Measurements from ENCODE around the gene PFKFB3. TPM values are rescaled to one million over a fixed set of nuclear protein-coding genes. Genes with fewer than 3 reads are reported as not detected.

Gene PFKFB3
- total RNA-seq, 1 donor from 2014 or later, result 28.8 TPM

DNA sequence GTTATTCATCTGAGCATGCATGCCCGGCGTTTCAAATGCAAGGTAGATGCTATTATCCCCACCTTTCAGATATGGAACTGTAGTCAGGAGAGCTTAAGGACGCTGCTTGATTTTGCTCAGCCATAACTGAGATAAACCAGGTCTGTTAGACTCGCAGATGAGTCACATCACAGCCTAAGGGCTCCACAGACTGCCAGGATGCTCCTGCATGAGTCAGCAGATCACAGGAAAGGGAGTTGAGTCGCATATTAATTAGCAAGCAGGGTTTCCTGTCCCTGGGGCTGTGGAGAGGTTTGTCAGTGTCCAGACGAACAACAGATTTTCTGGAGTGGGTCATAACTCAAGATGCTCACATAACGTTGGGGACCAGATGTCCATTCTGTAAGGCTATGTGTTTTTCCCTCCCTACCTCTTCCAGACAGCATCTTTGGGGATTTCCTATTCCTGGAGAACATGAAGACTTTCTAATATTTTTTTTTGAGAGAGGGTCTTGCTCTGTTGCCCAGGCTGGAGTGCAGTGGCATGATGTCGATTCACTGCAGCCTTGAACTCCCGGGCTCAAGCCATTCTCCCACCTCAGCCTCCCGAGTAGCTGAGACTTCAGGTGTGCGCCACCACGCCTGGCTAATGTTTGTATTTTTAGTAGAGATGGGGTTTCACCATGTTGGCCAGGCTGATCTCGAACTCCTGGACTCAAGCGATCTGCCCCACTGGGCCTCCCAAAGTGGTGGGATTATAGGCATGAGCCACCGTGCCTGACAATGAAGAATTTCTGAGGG, 36.7 kb downstream of the PFKFB3 start:
- Histone ChIP-seq H3K9ac (no peak overlapping the region), H3K27me3 (no peaks in the 10 kb centered on the region), H3K4me1 (no peaks in the 10 kb centered on the region), H3K36me3 (peaks cover 3% of the 10 kb centered on the region), H3K9me3 (ENCODE audit: low read depth) (no peaks in the 10 kb centered on the region), H3K27ac (no peak overlapping the region), H3K4me3 (no peak overlapping the region), H3K79me2 (ENCODE audit: low read depth) (no peaks in the 10 kb centered on the region), H3F3A (ENCODE audit: low read depth) (no peaks in the 10 kb centered on the region), H3K4me2 (no peak overlapping the region), H2AFZ (replicated peaks) (no peak overlapping the region), H4K20me1 (ENCODE audit: low read depth) (peaks cover 7% of the 10 kb centered on the region)
- Mint-ChIP-seq H3K36me3 (peaks cover 29% of the 10 kb centered on the region), H3K27me3 (ENCODE audit: insufficient read depth, low read depth) (no peaks in the 10 kb centered on the region), H3K4me3 (no peak overlapping the region), H3K4me1 (peaks cover 8% of the 10 kb centered on the region), H3K27ac (no peak overlapping the region), H3K9me3 (no peaks in the 10 kb centered on the region)
- DNase-seq (ENCODE audit: low spot score), result no peak
- TF ChIP-seq CTCF (IDR thresholded peaks at IDR 0.05) (no peak), EZH2phosphoT487 (IDR thresholded peaks at IDR 0.05) (no peak), EZH2 (IDR thresholded peaks at IDR 0.05) (no peak)

- TF ChIP-seq EZH2 (IDR thresholded peaks at IDR 0.05) (no peak), CTCF (IDR thresholded peaks at IDR 0.05) (no peak), EZH2phosphoT487 (IDR thresholded peaks at IDR 0.05) (no peak)
Measured at GRCh38 chr10:6240254-6240653, 37.5 kb downstream of the PFKFB3 start.

GRCh38 chr10:6242089-6242488, 39.4 kb downstream of the PFKFB3 start:
- peaks cover 13% of the 10 kb centered on the region for H3K36me3 Mint-ChIP-seq
- Histone ChIP-seq H3K79me2 (ENCODE audit: low read depth) (no peaks in the 10 kb centered on the region), H2AFZ (replicated peaks) (no peak overlapping the region), H3K27me3 (no peaks in the 10 kb centered on the region), H3K9me3 (ENCODE audit: low read depth) (no peaks in the 10 kb centered on the region), H4K20me1 (ENCODE audit: low read depth) (no peaks in the 10 kb centered on the region), H3K4me2 (no peak overlapping the region), H3K9ac (no peak overlapping the region), H3K4me3 (no peak overlapping the region), H3K36me3 (no peaks in the 10 kb centered on the region), H3K27ac (no peak overlapping the region), H3K4me1 (no peaks in the 10 kb centered on the region), H3F3A (ENCODE audit: low read depth) (no peaks in the 10 kb centered on the region)
- H3K27ac Mint-ChIP-seq, result peak overlapping the region; percentile 23
- no peaks in the 10 kb centered on the region for H3K9me3 Mint-ChIP-seq
- TF ChIP-seq EZH2phosphoT487 (IDR thresholded peaks at IDR 0.05), result no peak
- no peaks in the 10 kb centered on the region for H3K27me3 Mint-ChIP-seq (ENCODE audit: insufficient read depth, low read depth)
- DNase-seq (ENCODE audit: low spot score), result no peak
- H3K4me3 Mint-ChIP-seq, result no peak overlapping the region
- peaks cover 17% of the 10 kb centered on the region for H3K4me1 Mint-ChIP-seq

More at GRCh38 chr10:6240254-6240653, 37.5 kb downstream of the PFKFB3 start:
- Histone ChIP-seq H3K9me3 (ENCODE audit: low read depth) (no peaks in the 10 kb centered on the region), H3K9ac (no peak overlapping the region), H3K27me3 (no peaks in the 10 kb centered on the region), H3K27ac (no peak overlapping the region), H3K36me3 (peaks cover 2% of the 10 kb centered on the region), H3F3A (ENCODE audit: low read depth) (no peaks in the 10 kb centered on the region), H3K79me2 (ENCODE audit: low read depth) (no peaks in the 10 kb centered on the region), H4K20me1 (ENCODE audit: low read depth) (peaks cover 7% of the 10 kb centered on the region), H3K4me2 (no peak overlapping the region), H3K4me1 (no peaks in the 10 kb centered on the region), H3K4me3 (no peak overlapping the region), H2AFZ (replicated peaks) (no peak overlapping the region)
- Mint-ChIP-seq H3K36me3 (peaks cover 25% of the 10 kb centered on the region), H3K27ac (no peak overlapping the region), H3K9me3 (no peaks in the 10 kb centered on the region), H3K4me3 (no peak overlapping the region), H3K4me1 (peaks cover 13% of the 10 kb centered on the region), H3K27me3 (ENCODE audit: insufficient read depth, low read depth) (no peaks in the 10 kb centered on the region)
- no peak for DNase-seq (ENCODE audit: low spot score)

DNA sequence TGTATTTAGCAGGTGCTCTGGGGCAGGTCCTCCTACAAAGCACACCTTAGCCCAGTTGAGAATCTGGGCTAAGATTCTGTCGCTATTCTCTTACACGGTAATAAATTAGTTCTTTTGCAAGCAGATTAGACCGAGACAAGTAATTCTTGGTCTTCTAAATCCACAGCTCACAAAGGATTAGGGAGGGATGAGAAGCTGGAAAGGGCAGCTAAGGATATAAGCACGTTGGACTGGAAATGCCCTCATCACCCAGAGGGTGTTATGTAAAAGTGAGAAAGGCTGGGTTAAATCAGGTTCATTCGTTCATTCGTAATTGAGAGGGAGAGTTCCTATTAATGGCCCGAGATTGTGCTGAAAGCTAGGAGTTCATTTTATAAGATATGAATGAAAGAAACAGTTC, 41.8 kb downstream of the PFKFB3 start:
- H3F3A ChIP-seq (ENCODE audit: low read depth), result no peaks in the 10 kb centered on the region
- TF ChIP-seq CTCF (IDR thresholded peaks at IDR 0.05) (no peak), EZH2 (IDR thresholded peaks at IDR 0.05) (no peak), EZH2phosphoT487 (IDR thresholded peaks at IDR 0.05) (no peak)
- H3K4me3 ChIP-seq, result no peak overlapping the region
- H3K36me3 ChIP-seq, result no peaks in the 10 kb centered on the region
- H3K4me2 ChIP-seq, result no peak overlapping the region
- DNase-seq (ENCODE audit: low spot score), result peak; percentile 28
- no peak overlapping the region for H2AFZ ChIP-seq (replicated peaks)
- H3K9me3 Mint-ChIP-seq, result no peaks in the 10 kb centered on the region
- H3K27ac Mint-ChIP-seq, result no peak overlapping the region
- H3K4me3 Mint-ChIP-seq, result no peak overlapping the region
- H3K79me2 ChIP-seq (ENCODE audit: low read depth), result no peaks in the 10 kb centered on the region
- H3K4me1 Mint-ChIP-seq, result peaks cover 19% of the 10 kb centered on the region
- H3K27me3 ChIP-seq, result no peaks in the 10 kb centered on the region
- no peaks in the 10 kb centered on the region for H3K4me1 ChIP-seq
- no peak overlapping the region for H3K9ac ChIP-seq
- no peaks in the 10 kb centered on the region for H3K9me3 ChIP-seq (ENCODE audit: low read depth)
- no peaks in the 10 kb centered on the region for H3K27me3 Mint-ChIP-seq (ENCODE audit: insufficient read depth, low read depth)
- no peak overlapping the region for H3K27ac ChIP-seq
- peaks cover 6% of the 10 kb centered on the region for H3K36me3 Mint-ChIP-seq
- no peaks in the 10 kb centered on the region for H4K20me1 ChIP-seq (ENCODE audit: low read depth)

Measured in neural progenitor cell (in vitro differentiated cells).